ENCODE measurements around the gene XAB2. TPM values are rescaled to one million over a fixed set of nuclear protein-coding genes. Genes with fewer than 3 reads are reported as not detected.

Gene XAB2
- total RNA-seq (10 to 100 TPM; 16.8 to 27.9 (median 22.5) TPM), polyA plus RNA-seq (10 to 100 TPM; 63.7 to 71.5 TPM)

- intact Hi-C loops (cut with DNase I): no loop called here
- peak within 1 kb of the TSS; percentile 44 to 73 (median 63) for H3K27ac ChIP-seq
- H3K36me3 ChIP-seq: peaks cover 0 to 7% (median 0%) of the 10 kb centered on the region in 3 donors
- 0% methylated on average over 40 of the region's 40 CpGs for WGBS, 2 donors
- H3K4me3 ChIP-seq: peak within 1 kb of the TSS; percentile 73 to 97 (median 83)
- peak; percentile 99 for FAIRE-seq
- H3K27me3 ChIP-seq: no peaks in the 10 kb centered on the region
- DNase-seq: peak; percentile 93 to 98 (median 96)
- H3K9me3 ChIP-seq: no peaks in the 10 kb centered on the region
- ATAC-seq: peak; percentile 97 to 98 (median 97)
- H3K4me1 ChIP-seq: peaks cover 11 to 16% (median 16%) of the 10 kb centered on the region in 3 donors
- TF ChIP-seq, protein P1, sequence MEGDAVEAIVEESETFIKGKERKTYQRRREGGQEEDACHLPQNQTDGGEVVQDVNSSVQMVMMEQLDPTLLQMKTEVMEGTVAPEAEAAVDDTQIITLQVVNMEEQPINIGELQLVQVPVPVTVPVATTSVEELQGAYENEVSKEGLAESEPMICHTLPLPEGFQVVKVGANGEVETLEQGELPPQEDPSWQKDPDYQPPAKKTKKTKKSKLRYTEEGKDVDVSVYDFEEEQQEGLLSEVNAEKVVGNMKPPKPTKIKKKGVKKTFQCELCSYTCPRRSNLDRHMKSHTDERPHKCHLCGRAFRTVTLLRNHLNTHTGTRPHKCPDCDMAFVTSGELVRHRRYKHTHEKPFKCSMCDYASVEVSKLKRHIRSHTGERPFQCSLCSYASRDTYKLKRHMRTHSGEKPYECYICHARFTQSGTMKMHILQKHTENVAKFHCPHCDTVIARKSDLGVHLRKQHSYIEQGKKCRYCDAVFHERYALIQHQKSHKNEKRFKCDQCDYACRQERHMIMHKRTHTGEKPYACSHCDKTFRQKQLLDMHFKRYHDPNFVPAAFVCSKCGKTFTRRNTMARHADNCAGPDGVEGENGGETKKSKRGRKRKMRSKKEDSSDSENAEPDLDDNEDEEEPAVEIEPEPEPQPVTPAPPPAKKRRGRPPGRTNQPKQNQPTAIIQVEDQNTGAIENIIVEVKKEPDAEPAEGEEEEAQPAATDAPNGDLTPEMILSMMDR (IDR thresholded peaks at IDR 0.05): no peak
Observed at GRCh38 chr19:7629347-7630054, at the start of gene XAB2, which contains the start of gene PET100. XAB2 (minus strand) TSS chr19:7629545; CDS start chr19:7629527, 18 bp downstream. PET100 (plus strand) TSS chr19:7629793; CDS start chr19:7629834, 41 bp downstream.

DNA sequence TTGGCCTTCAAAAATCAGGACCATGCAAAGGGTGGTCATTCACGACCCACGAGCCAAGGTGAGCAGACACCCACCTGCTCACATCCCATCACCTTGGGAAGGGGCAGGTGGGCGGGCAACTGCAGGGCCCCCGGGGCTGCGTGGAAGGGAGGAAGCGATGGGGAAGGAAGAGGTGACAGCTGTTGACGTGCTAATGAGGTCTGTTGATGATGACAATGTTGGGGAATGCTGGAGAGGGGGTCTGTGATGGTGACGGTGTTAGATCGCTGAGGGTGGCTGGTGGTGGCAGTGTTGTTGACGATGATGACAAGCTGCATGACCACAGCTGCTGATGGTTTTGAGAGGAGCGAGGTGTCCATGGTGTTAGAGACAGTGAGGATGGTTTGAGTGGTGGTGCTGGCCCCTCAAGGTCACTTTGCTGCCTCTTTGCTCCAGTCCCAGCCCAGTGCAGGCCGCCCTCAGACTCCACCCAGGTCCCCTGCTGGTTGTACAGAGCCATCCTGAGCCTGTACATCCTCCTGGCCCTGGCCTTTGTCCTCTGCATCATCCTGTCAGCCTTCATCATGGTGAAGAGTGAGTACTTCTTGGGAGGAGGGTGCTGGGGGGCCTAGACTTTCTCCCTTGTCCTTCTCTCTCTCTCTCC lies 48.4 kb upstream of the XAB2 start:
- FAIRE-seq: no peak
- Histone ChIP-seq H3K36me3 (no peaks in the 10 kb centered on the region), H3K27me3 (no peaks in the 10 kb centered on the region), H3K4me1 (peaks cover 0 to 3% (median 0%) of the 10 kb centered on the region in 3 donors), H3K9me3 (no peaks in the 10 kb centered on the region), H3K27ac (no peak overlapping the region), H3K4me3 (no peak overlapping the region)
- intact Hi-C loops (cut with DNase I): loop anchor here in 1 of 3 donors (5.0 to 10.0 kb wide), 3 partner anchors 110 to 313 kb away; no protein-coding TSS in a partner anchor
- no peak for DNase-seq
- TF ChIP-seq, protein P1 (IDR thresholded peaks at IDR 0.05): no peak
- WGBS, 2 donors: 27 to 38% methylated on average over 12 of the region's 12 CpGs
- ATAC-seq: no peak

DNA sequence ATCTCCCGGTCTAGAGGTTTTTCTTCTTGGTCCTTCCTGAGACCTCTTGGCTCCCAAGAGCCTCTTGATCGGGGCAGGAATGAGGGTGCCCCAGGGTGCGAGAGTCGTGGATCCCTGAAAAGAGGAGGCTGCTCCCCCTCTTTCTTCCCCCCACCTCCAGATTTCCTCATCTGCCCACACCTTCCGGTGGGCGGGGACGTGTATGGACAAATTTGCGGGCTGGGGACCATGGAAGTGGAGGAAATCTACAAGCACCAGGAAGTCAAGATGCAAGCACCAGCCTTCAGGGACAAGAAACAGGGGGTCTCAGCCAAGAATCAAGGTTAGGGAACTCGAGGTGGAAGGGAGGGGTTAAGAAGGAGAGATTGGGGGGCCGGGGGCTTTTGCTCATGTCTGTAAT lies 47.5 kb upstream of the XAB2 start, which contains the start of gene MCEMP1:
Gene MCEMP1, plus strand, starts transcription at position 237 of the 400 bp plus-strand sequence. Its CDS starts 31 bp downstream, at position 268.
- ATAC-seq (no peak), FAIRE-seq (no peak), DNase-seq (no peak)
- no peak within 1 kb of the TSS for H3K4me3 ChIP-seq
- no peaks in the 10 kb centered on the region for H3K27me3 ChIP-seq
- H3K36me3 ChIP-seq: no peaks in the 10 kb centered on the region
- WGBS, 2 donors: 19 to 35% methylated on average over 10 of the region's 10 CpGs
- peaks cover 0 to 3% (median 0%) of the 10 kb centered on the region in 3 donors for H3K4me1 ChIP-seq
- no peaks in the 10 kb centered on the region for H3K9me3 ChIP-seq
- TF ChIP-seq, protein P1 (IDR thresholded peaks at IDR 0.05): no peak
- intact Hi-C loops (cut with DNase I): loop anchor here in 1 of 3 donors (5.0 to 10.0 kb wide), 3 partner anchors 110 to 312 kb away; no protein-coding TSS in a partner anchor
- no peak within 1 kb of the TSS for H3K27ac ChIP-seq

GRCh38 chr19:7676376-7676775 lies 47.0 kb upstream of the XAB2 start:
- Histone ChIP-seq H3K4me1 (peaks cover 0 to 3% (median 0%) of the 10 kb centered on the region in 3 donors), H3K27ac (no peak overlapping the region), H3K4me3 (no peak overlapping the region), H3K9me3 (no peaks in the 10 kb centered on the region), H3K27me3 (no peaks in the 10 kb centered on the region), H3K36me3 (no peaks in the 10 kb centered on the region)
- intact Hi-C loops (cut with DNase I): loop anchor here in 1 of 3 donors (5.0 to 10.0 kb wide), 3 partner anchors 109 to 312 kb away; no protein-coding TSS in a partner anchor
- no peak for FAIRE-seq
- WGBS, 2 donors: 28 to 49% methylated on average over 7 of the region's 7 CpGs
- TF ChIP-seq, protein P1 (IDR thresholded peaks at IDR 0.05): no peak
- no peak for ATAC-seq
- DNase-seq: no peak
